GM12801 (cell line): Measurements from ENCODE around the gene KRTAP1-3.
"Not testable (repeated sequence)": the region's sequence is repeated elsewhere in the genome, so short reads cannot be mapped to it uniquely, and the experiment has no call there.

Experiments used
- TF ChIP-seq, protein P1 (sequence below): IDR thresholded peaks from one replicate; pipeline ENCODE4 v1.5.1; 2011; ENCODE audit warnings: control low read depth; ENCODE audit not compliant: insufficient read length; ENCODE audit errors: extremely low read depth

The KRTAP1-3 gene

DNA sequence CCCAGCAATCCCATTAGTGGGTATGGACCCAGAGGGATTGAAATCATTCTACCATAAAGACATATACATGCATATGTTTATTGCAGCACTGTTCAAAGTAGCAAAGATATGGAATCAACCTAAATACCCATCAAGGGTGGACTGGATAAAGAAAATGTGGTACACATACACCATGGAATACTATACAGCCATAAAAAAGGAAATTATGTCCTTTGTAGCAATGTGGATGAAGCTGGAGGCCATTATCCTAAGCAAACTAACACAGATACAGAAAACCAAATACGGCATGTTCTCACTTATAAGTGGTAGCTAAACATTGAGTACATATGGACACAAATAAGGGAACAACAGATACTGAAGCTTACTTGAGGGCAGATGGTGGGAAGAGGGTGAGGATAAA, 22.9 kb upstream of the KRTAP1-3 start:
- TF ChIP-seq, protein P1, sequence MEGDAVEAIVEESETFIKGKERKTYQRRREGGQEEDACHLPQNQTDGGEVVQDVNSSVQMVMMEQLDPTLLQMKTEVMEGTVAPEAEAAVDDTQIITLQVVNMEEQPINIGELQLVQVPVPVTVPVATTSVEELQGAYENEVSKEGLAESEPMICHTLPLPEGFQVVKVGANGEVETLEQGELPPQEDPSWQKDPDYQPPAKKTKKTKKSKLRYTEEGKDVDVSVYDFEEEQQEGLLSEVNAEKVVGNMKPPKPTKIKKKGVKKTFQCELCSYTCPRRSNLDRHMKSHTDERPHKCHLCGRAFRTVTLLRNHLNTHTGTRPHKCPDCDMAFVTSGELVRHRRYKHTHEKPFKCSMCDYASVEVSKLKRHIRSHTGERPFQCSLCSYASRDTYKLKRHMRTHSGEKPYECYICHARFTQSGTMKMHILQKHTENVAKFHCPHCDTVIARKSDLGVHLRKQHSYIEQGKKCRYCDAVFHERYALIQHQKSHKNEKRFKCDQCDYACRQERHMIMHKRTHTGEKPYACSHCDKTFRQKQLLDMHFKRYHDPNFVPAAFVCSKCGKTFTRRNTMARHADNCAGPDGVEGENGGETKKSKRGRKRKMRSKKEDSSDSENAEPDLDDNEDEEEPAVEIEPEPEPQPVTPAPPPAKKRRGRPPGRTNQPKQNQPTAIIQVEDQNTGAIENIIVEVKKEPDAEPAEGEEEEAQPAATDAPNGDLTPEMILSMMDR = no peak

DNA sequence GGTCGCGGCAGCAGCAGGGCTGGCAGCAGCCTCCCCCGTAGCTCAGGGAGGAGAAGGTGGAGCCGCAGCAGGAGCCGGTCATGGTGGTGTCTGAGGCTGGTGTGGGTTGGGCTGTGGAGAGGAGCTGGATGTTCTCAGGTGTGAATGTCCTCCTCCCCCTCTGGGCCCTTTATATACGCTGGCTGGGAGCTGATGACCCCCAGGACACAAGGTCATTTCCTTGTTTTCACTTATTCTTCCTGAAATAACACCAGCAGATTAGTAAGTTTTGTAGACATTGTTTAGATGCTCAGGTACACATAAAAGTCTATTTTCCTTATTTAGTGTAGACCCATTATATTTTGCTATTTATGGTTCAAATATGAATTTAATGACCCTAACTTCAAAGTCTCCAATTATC, 20.5 kb upstream of the KRTAP1-3 start, which contains the start of gene KRTAP2-2:
Gene KRTAP2-2, minus strand, starts transcription at position 101 of the 400 bp plus-strand sequence. Its CDS starts 19 bp downstream, at position 82.
- TF ChIP-seq, protein P1 = not testable (repeated sequence)

GRCh38 chr17:41054025-41054424, 19.4 kb upstream of the KRTAP1-3 start:
- TF ChIP-seq, protein P1 = no peak

DNA sequence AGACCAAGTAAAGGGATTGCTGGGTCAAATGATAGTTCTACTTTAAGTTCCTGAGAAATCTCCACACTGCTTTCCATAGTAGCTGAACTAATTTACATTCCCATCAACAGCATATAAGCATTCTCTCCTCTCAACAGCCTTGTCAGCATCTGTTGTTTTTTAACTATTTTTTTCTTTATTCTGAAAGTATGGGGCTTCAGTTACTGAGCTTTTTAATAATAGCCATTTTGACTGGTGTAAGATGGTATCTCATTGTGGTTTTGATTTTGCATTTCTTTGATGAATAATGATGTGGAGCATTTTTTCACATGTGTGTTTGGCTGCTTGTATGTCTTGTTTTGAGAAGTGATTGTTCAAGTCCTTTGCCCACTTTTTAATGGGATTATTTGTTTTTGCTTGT, 17.9 kb upstream of the KRTAP1-3 start:
- TF ChIP-seq, protein P1 = no peak

DNA sequence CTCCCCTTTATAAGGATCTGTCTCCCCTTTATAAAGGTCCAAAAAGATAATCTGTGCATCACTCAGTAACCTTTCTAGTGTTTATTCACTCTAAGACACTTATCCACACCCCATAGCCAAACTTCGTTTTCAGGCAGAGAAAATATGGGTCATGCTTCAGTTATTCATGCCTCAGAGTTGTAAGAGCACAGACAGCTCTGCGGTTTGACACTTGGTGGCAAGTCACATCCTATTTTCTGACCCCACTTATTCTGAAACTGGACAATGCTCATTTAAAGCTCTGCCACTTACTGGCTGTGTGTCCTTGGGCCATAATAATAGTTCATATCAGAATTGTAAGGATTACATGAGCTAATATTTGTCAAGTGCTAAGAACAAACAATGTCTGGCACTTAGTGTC, 14.4 kb upstream of the KRTAP1-3 start:
- TF ChIP-seq, protein P1 = no peak

- TF ChIP-seq, protein P1 = no peak
Observed at GRCh38 chr17:41048441-41048840, 13.8 kb upstream of the KRTAP1-3 start.

DNA sequence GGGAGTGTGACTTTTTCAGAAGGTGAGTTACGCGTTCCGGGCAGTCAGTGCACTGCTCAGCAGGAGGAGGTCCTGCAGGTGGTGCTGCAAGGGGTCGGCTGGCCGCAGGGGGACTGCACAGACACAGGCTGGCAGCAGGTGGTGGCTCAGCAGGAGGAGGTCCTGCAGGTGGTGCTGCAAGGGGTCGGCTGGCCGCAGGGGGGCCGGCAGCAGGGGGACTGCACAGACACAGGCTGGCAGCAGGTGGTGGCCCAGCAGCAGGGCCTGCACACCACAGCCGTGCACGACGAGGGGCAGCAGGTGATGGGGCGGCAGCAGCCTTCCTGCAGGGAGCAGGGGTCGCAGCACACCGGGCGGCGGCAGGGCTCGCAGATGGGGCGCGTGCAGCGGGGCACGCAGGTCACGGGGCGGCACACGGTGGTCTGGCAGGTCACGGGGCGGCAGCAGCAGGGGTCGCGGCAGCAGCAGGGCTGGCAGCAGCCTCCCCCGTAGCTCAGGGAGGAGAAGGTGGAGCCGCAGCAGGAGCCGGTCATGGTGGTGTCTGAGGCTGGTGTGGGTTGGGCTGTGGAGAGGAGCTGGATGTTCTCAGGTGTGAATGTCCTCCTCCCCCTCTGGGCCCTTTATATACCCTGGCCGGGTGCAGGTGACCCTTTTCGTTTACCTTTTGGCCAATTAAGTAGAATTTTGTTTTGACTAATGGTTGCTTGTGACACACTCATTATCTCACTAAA, 12.2 kb upstream of the KRTAP1-3 start, which contains the start of gene KRTAP2-1:
Gene KRTAP2-1, minus strand, starts transcription at position 582 of the 731 bp plus-strand sequence. Its CDS starts 49 bp downstream, at position 533.
- TF ChIP-seq, protein P1 = not testable (repeated sequence)
